GM21576 (cell line): Measurements from ENCODE around the gene RARA.
A peak's percentile ranks its signal among the peaks of the same experiment; 100 is the strongest.

Experiments used
- ATAC-seq: cut with Tn5 transposase; IDR thresholded peaks from one replicate; pipeline ENCODE4 v1.9.1; 2021; ENCODE audit warnings: mild to moderate bottlenecking, moderate library complexity; ENCODE audit not compliant: unreplicated experiment

Gene RARA

DNA sequence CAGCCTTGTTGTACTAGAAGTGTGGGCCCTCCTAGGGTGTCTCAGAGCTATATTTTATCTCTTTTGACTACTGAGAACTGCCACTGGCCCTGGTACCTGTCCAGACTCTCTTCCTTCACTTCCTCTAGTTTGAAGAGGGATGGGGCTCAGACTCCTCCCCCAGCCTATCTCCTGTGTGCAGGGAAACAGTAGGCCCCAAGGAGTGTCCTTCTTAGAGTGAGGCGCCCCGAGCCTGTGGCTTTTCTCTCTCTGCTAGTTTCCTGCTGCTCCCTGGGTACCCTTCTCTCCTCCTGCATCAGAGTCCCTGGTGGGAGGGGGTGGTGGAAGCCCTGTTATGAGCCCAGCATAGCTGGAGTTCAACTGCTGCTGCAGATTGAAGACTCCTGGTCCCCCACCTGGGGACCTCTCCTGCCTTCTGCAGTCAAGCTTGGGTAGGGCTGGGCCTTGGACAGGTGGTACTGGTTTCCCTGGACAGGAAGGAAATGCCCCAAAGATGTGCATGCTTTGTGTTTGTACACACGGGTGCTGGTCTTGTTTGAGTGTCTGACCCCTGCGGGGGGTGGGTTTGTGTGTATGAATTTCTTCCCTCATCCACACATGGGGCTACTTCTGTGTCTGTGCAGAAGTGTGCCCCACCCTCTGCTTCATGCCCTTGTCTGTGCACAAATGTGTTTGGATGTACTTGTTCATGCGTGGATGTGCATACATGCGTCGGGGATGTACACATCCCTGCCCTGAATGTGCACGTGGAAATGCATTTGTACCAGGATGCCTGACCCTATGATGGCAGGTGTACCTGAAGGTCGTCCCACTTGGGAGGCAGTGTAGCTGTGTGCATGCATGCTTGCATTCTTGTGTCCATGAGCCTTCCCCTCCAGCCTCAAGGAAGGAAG, 6.9 kb downstream of the RARA start:
- no peak for ATAC-seq

DNA sequence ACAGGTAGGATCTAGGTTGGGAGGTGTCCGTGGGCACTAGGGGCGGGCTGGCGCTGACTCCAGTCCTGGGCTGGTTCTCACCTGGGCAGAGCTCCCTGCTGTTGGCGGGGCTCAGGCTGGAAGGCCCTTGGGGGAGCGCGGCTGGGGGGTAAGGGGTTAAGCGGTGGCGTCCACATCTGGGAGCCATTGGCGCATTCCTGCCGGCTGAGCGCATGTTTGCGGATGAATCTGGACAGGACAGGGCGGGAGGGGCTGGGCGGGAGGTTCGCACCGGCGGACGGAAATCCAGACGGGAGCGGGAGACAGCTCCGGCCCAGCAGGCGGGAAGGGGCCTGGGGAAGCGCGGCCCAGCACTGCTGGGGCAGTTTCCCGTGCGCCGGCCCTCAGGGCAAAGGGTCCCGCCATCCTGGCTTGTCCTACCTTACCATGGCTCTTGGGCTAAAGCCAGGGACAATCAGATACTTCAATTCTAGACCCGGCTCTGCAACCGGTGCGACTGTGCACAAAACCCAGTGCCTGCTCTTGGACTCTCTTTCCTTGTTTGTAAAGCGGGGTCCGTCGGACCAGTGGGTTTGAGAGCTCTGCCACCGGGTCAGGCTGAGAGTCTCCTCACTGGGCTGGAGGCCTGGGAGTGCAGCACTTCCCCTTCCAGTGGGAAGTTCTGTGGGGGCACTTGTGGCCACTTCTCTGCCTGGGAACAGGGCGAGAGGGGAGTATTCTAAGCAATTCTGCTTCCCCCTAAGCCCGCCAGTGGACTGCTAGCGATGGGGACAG, 7.8 kb downstream of the RARA start:
- ATAC-seq, result no peak

- no peak for ATAC-seq
Observed at GRCh38 chr17:40317345-40317873, 8.4 kb downstream of the RARA start.

DNA sequence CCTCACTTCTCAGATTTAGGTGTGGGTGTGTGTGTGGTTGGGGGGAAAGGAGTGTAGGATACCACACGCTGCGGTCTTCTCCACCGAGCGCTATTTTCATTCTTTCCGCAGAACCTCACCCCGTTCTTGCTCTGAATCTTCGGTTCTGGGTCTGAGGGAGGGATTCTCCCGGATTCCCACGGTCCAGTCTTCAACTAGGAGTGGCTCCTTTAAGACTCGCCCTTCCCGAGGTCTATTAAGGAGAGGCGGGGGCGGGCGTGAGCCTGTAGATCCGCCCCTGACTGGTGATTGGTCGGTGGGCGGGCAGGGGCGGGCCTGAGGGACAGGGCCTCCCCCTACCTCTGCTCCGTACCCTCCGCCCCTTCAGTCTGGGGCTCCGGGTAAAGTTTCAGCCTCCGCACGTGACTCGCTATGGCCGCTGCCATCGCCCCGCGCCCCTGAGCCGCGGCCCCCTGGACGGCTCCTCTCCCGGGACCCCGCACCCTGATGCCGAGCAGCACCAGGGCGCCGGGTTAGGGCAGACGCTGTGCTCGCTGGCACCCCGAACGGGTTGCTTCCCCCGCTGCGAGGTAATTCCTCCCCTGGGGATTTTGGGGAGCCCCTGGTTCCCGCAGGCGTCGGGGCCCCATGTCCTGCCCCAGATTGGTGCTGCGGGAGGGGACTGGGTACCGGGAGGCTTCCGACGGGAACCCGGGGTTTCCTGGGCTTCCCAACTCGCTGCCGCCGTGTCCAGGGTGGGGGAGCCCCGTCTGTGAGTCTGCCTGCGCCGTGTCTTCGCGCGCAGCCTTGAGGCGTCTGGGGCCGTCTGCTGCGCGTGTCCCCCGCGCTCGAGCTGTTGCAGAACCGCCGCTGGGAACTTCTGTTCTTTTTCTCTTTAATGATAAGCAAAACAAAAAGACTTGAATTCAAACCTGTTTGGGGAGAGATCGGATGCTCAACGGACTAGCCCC, 9.2 kb downstream of the RARA start:
- peak; percentile 43 for ATAC-seq

- ATAC-seq, result no peak
Observed at GRCh38 chr17:40318830-40319391, 9.9 kb downstream of the RARA start.

DNA sequence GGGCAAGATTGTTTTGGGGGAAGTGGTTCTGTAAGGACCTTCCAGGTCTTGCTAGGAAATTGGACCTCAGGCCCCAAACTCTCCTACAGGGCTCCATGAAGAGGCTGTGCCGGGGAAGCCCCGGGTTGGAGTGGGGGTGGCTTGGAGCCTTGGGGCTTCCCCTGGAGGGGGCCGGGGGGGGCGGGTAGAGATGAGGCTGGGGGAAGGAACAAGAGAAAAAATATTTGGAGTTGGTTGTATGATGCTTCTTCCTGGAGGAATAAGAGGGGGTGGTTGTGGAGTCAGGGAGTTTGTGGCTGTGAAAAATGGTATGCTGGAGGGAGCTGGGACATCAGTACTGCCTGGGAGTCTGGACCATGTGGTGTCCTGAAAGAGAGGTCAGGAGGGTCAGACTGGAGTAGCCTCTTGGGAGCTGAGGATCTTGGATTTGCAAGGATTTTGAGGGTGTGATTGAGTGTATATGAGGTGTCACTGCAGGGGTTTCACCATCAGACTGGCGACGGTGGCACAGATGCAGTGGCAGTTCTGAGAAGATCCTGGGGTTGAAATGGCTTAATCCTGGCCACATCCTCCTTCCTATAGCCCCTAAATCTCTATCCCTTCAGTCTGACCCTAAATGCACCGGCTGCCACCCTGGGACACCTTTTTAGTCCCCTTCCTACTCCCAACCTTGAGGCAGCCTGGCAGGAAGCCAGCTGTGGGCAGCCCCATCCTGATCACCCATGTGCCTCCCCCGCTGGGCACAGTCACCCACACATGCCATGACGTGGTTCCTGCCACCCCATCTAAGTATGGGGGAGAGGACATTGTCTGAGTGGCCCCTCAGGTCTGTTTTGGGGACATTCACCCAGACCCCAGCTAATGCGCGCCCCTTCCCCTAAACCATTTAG, 10.9 kb downstream of the RARA start:
- ATAC-seq, result no peak

- ATAC-seq, result no peak
Observed at GRCh38 chr17:40320756-40321523, 12.0 kb downstream of the RARA start.

GRCh38 chr17:40321524-40321929, 12.5 kb downstream of the RARA start:
- no peak for ATAC-seq

DNA sequence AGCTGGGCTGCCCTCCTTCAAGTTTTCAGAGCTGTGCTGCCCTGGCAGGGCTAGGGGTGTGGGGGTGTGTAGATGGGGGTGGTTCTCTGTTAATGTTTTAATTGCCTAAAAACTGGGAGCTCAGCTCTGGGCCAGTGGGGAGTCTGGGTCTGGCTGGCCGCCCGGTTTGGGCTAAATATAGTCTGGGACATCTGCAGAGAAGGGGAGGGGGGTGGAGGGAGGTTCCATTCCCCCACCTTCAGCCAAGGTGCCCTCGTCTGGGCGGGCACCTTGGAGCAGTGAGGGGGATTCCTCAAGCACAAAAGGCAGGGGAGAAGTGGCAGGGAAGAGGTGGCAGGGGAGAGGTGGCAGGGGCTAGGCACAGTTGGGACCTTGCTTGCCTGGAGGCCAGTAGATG, 13.0 kb downstream of the RARA start:
- ATAC-seq, result no peak

DNA sequence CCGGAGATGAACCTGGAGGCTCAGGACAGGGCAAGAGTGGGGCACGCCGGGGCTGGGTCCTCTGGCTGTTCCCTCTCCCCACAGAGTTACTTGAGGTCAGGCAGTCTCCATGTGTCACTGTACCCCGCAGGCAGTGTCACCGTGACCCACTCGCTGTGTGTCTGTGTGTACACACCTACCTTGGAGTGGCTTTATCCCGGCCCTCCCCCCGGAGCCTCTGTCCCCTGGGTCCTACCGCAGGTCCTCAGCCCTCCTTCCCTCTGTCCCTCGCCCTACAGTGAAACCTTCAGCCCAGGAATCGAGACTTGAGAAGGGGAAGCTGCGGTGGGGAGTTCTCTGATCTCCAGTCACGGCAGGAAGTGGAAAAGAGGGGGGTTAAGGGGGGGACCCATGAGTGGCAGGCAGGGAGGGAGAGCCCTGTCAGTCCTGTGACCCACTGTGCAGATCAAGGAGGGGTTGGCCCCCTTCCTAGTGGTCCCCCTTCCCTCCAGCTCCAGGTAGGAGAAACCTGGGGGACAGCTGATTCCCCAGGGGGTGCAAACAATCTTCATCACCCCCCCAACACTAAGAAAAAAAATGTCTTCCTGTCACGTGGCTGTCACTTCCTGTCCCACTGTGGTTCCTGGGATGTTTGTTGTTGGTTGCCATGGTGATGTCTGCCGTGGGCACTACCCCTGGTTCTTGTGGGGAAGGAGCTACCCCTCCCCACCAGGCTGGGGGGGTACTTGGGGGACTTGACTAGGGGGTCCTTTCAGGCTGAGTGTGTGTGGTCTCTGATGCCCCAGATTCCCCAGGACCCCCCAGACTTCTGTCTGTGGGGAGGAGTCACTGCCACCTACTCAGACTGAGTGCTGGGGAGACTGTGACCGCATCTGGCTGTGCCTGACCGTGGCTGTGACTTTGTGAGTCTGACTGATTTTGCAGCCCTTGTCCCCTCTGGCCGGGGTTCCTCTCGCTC, 13.7 kb downstream of the RARA start:
- no peak for ATAC-seq

DNA sequence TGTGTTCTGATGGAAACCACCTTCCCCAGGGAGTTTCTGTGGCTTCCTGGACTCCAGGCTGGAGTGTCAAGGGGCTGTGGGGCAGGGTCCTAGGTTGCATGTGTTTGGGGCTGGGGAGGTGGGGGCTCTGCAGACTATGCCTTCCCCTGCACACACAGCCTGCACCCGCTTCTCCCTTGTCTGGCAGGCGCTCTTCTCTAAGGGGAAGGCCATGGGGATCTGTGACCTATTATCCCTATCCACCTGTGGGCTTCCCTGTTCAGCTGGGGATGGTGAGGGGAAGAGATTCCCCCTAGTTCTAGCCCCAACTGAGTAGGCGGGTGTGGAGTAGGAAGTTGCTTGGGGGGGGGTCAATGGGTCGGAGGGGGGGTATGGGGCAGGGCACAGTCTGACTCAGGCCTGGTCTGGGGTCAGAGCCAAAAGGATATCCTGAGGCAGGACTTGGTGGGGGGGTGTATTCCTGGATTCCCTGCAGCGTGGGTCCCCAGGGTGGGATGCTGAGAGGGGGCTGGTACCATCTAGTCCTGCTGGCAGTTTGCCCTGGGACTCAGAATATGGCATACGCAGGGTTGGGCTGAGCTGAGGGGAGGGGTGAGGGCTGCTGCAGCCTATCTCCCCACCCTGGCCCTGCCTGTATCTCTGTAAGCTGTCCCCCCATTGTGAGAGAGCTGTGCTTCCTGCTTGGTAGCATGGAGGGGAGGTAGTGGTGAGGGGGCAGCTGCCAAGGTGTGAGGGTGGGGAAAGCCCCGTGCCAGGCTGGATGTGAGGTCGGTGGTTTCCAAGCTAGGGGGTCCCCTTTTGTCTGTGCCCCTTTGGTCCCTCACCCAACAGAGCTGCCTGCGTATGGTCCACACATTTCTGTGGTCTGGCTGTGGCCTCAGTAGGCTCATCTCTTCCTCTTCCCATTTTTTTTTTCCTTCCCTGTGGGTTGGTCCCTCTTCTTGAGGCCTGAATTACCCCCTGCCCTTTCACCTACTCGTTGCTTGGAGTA, 14.7 kb downstream of the RARA start:
- ATAC-seq, result no peak

DNA sequence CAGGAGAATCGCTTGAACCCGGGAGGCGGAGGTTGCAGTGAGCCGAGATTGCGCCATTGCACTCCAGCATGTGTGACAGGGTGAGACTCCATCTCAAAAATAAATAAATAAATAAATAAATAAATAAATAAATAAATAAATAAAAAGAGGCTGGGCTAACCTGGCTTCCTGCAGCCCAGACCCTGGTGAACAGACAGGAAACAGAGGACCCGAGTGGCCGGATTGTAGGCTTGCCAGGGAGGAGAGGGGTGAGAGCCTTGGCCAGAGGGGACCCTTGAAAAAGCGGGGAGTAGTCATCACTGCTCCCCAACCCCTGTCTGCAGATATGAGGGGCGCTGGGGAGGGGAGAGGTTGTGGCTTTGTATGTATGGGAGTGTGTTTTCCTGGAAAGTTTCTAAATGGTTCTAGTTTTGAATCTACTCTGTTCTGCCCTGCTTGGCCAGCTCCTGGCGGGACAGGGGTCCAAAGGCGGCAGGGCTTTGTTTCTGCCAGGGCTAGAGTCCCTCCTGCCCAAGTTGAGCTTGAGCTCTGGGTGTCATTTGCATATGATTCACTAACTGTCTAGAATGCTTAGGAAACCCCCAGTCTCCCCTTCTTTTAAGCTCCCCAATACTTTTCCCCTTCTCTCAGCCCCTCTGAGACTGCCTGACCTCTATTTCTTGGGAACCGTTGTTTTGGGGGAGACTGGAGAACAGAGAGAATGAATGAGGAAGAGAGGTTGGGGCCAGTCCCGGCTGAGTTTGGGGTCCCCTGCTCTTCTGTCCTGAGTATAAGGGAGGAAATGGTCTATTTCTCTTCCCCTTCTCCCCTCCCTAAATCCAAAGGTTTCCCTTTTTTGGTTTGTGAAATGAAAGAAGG, 16.4 kb downstream of the RARA start:
- no peak for ATAC-seq

DNA sequence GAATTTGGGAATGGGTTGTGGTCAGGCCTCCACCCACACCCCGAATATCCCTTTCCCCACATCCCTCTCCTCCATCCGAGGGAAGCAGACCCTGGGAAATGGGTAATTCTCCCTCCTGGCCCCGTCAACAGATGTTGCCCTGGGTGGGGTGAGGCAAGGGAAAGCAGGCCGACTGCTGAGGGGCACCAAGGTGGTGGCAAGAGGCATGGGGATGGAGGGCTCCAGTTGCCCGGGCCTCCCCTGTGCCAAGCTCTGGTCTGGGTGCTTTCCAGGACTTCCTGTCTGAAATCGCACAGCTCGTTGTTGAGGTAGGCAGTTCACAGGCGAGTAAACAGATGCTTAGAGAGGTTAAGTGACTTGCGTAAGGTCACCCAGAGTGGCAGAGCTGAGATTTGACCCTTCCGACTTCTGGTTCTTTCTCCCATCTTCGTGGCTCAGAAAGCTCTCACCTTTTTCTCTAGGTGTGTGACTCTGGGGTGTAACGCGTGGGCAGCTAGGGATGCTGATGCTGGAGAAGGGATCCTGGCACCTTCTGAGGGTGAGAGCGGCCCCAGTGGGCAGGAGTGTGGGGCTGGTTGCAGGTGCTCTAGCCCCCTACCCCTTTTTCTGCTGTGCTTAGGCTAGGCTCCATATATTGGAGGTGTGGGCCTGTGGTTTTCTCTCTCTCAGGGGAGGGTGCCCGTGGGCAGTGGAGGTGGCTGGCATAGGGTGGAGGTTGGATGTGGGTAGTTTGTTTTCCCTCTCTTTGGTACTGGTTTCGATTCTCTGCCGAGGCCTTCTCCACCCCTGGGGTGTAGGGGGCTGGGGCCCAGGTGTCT, 17.2 kb downstream of the RARA start:
- ATAC-seq, result no peak

- ATAC-seq, result no peak
Observed at GRCh38 chr17:40326832-40327199, 17.8 kb downstream of the RARA start.
